ENCODE measurements around the gene GPHA2.
"Not testable (repeated sequence)": the region's sequence is repeated elsewhere in the genome, so short reads cannot be mapped to it uniquely, and the experiment has no call there.

The GPHA2 gene

GRCh38 chr11:64935359-64936081 lies at the start of gene GPHA2:
TSS of gene GPHA2 (minus strand) at chr11:64935893. CDS start at chr11:64935460, 433 bp downstream.
- no peak for DNase-seq (ENCODE audit: low read depth in 3 of 3)

GRCh38 chr11:64983339-64983738 lies 47.6 kb upstream of the GPHA2 start:
- not testable (repeated sequence) for DNase-seq (ENCODE audit: low read depth in 3 of 3)

- no peak for DNase-seq (ENCODE audit: low read depth in 3 of 3)
Observed at GRCh38 chr11:64976651-64977050, 41.0 kb upstream of the GPHA2 start.

- no peak for DNase-seq (ENCODE audit: low read depth in 3 of 3)
Observed at GRCh38 chr11:64974124-64974523, 38.4 kb upstream of the GPHA2 start.

- DNase-seq (ENCODE audit: low read depth in 3 of 3) = peak; percentile 78 to 90 (median 80)
Observed at GRCh38 chr11:64971421-64972233, 35.9 kb upstream of the GPHA2 start, which contains the start of gene MAJIN. TSS of gene MAJIN (minus strand) at chr11:64972108. CDS start at chr11:64959405, 12,703 bp downstream.

- DNase-seq (ENCODE audit: low read depth in 3 of 3) = peak in 2 of 3 experiments; percentile 11 to 34
Observed at GRCh38 chr11:64970731-64971151, 35.0 kb upstream of the GPHA2 start.

GRCh38 chr11:64969209-64969608 lies 33.5 kb upstream of the GPHA2 start:
- DNase-seq (ENCODE audit: low read depth in 3 of 3) = no peak

- no peak for DNase-seq (ENCODE audit: low read depth in 3 of 3)
Observed at GRCh38 chr11:64967375-64967774, 31.7 kb upstream of the GPHA2 start.

- DNase-seq (ENCODE audit: low read depth in 3 of 3) = no peak
Observed at GRCh38 chr11:64963072-64963631, 27.5 kb upstream of the GPHA2 start.

- no peak for DNase-seq (ENCODE audit: low read depth in 3 of 3)
Observed at GRCh38 chr11:64960719-64961118, 25.0 kb upstream of the GPHA2 start.

- DNase-seq (ENCODE audit: low read depth in 3 of 3) = no peak
Observed at GRCh38 chr11:64959498-64959897, 23.8 kb upstream of the GPHA2 start.

GRCh38 chr11:64954201-64954600 lies 18.5 kb upstream of the GPHA2 start:
- no peak for DNase-seq (ENCODE audit: low read depth in 3 of 3)

GRCh38 chr11:64951529-64951928 lies 15.8 kb upstream of the GPHA2 start:
- no peak for DNase-seq (ENCODE audit: low read depth in 3 of 3)

- DNase-seq (ENCODE audit: low read depth in 3 of 3) = no peak
Observed at GRCh38 chr11:64947208-64947814, 11.6 kb upstream of the GPHA2 start.

- no peak for DNase-seq (ENCODE audit: low read depth in 3 of 3)
Observed at GRCh38 chr11:64936539-64936938, 846 bp upstream of the GPHA2 start.

- DNase-seq (ENCODE audit: low read depth in 3 of 3) = no peak
Observed at GRCh38 chr11:64934682-64935358, 873 bp downstream of the GPHA2 start.

- DNase-seq (ENCODE audit: low read depth in 3 of 3) = no peak
Observed at GRCh38 chr11:64933935-64934681, 1.6 kb downstream of the GPHA2 start.

- no peak for DNase-seq (ENCODE audit: low read depth in 3 of 3)
Observed at GRCh38 chr11:64933213-64933934, 2.3 kb downstream of the GPHA2 start.

GRCh38 chr11:64932324-64932723 lies 3.4 kb downstream of the GPHA2 start:
- DNase-seq (ENCODE audit: low read depth in 3 of 3) = no peak

GRCh38 chr11:64931290-64931689 lies 4.4 kb downstream of the GPHA2 start:
- no peak for DNase-seq (ENCODE audit: low read depth in 3 of 3)
